H1 (cell line): Measurements from ENCODE around the gene ACRV1. TPM values are rescaled to one million over a fixed set of nuclear protein-coding genes. Genes with fewer than 3 reads are reported as not detected.
"Not testable (repeated sequence)": the region's sequence is repeated elsewhere in the genome, so short reads cannot be mapped to it uniquely, and the experiment has no call there.

Experiments used
- CTCF ChIA-PET: fragments of 300-600 bp; sonication (Branson Sonifier 250); formaldehyde crosslinking; loops from one replicate; lab custom pipeline; 2021; ENCODE audit not compliant: partially characterized antibody; lab: Charles Lee
- POLR2A ChIA-PET: fragments of 300-600 bp; sonication (Branson Sonifier 250); formaldehyde crosslinking; loops from one replicate; lab custom pipeline; 2021; ENCODE audit warnings: inconsistent platforms; ENCODE audit not compliant: partially characterized antibody; lab: Charles Lee
- DNase-seq, 2 experiments: peaks; one replicate each; pipeline versions ENCODE4 v3.0.0 to v3.0.0-alpha.2; 2010 to 2022; ENCODE audit warnings: low spot score in 2 of 2, low read depth in 1 of 2, mixed read lengths in 1 of 2
- FAIRE-seq: peaks from 2 replicates; lab custom pipeline; 2011; peaks lifted over from hg19 to GRCh38; lab: Jason Lieb, UNC
- H2AFZ ChIP-seq: 2 replicates; pipeline ENCODE4 v1.8.1; 2012; ENCODE audit warnings: low read length, inconsistent platforms
- H2AK5ac ChIP-seq: 2 replicates; pipeline ENCODE4 v1.6.1; 2013; ENCODE audit warnings: low read depth, low read length
- H2BK120ac ChIP-seq: replicated peaks from 2 replicates; pipeline ENCODE3; 2013; ENCODE audit warnings: low read depth, low read length, inconsistent platforms
- H2BK12ac ChIP-seq: 2 replicates; pipeline ENCODE4 v1.6.1; 2013; ENCODE audit warnings: low read depth, low read length
- H2BK15ac ChIP-seq: 2 replicates; pipeline ENCODE4 v1.6.1; 2013; ENCODE audit warnings: low read length
- H2BK20ac ChIP-seq: 2 replicates; pipeline ENCODE4 v1.6.1; 2013; ENCODE audit warnings: low read length
- H2BK5ac ChIP-seq: 2 replicates; pipeline ENCODE4 v1.6.1; 2013; ENCODE audit warnings: low read depth, low read length
- H3K14ac ChIP-seq: 2 replicates; pipeline ENCODE4 v1.6.1; 2013; ENCODE audit warnings: inconsistent platforms; ENCODE audit not compliant: insufficient read length
- H3K18ac ChIP-seq: 2 replicates; pipeline ENCODE4 v1.6.1; 2013; ENCODE audit warnings: low read length; ENCODE audit errors: extremely low read depth
- H3K23ac ChIP-seq: 2 replicates; pipeline ENCODE4 v1.6.1; 2013; ENCODE audit warnings: inconsistent platforms; ENCODE audit not compliant: insufficient read length
- H3K23me2 ChIP-seq: 2 replicates; pipeline ENCODE4 v1.6.1; 2013; ENCODE audit warnings: low read depth, low read length
- H3K27ac ChIP-seq: 2 replicates; pipeline ENCODE4 v1.6.1; 2011; ENCODE audit warnings: low read depth, low read length, inconsistent platforms
- H3K27me3 ChIP-seq, 4 experiments: replicated peaks in 1 of 4; 1 replicate in 1 of 4; 2 replicates in 3 of 4; pipeline versions ENCODE4 v1.6.1 to v1.8.1; 2011 to 2013; ENCODE audit warnings: low read length in 3 of 4, mild to moderate bottlenecking in 3 of 4, inconsistent platforms in 2 of 4, mixed read lengths in 2 of 4, moderate library complexity in 1 of 4; ENCODE audit not compliant: control insufficient read depth in 3 of 4, insufficient read depth in 3 of 4; ENCODE audit errors: extremely low read depth in 1 of 4
- H3K36me3 ChIP-seq, 4 experiments: 2 replicates each; pipeline versions ENCODE4 v1.6.1 to v1.8.1; 2011 to 2013; ENCODE audit warnings: mild to moderate bottlenecking in 4 of 4, low read length in 3 of 4, moderate library complexity in 2 of 4, control low read depth in 1 of 4, inconsistent platforms in 1 of 4; ENCODE audit not compliant: insufficient read depth in 4 of 4, control insufficient read depth in 2 of 4
- H3K4ac ChIP-seq: replicated peaks from 2 replicates; pipeline ENCODE3; 2013; ENCODE audit warnings: low read length, low read depth, mixed read lengths, inconsistent platforms; ENCODE audit not compliant: insufficient read length
- H3K4me1 ChIP-seq, 4 experiments: replicated peaks in 1 of 4; 1 replicate in 1 of 4; 2 replicates in 3 of 4; pipeline versions ENCODE4 v1.6.1 to v1.8.1; 2011 to 2013; ENCODE audit warnings: low read length in 3 of 4, inconsistent platforms in 2 of 4, mixed read lengths in 1 of 4; ENCODE audit not compliant: insufficient read depth in 4 of 4, control insufficient read depth in 3 of 4
- H3K4me2 ChIP-seq, 2 experiments: 2 replicates each; pipeline versions ENCODE4 v1.6.1 to v1.8.1; 2011 to 2013; ENCODE audit warnings: low read depth in 2 of 2, low read length in 2 of 2, control low read depth in 1 of 2, inconsistent platforms in 1 of 2, mild to moderate bottlenecking in 1 of 2; ENCODE audit not compliant: insufficient read depth in 1 of 2
- H3K4me3 ChIP-seq, 4 experiments: fragments of 200-600, 300-600 bp in 1 of 4; sonication (generic), shearing (Covaris generic), sonication (Bioruptor Twin) in 1 of 4; 2 replicates each; pipeline versions ENCODE4 v1.5.1 to v1.8.1; 2011 to 2016; ENCODE audit warnings: low read length in 4 of 4, low read depth in 3 of 4, control low read depth in 2 of 4, inconsistent platforms in 2 of 4, mild to moderate bottlenecking in 2 of 4, mixed read lengths in 1 of 4, moderate library complexity in 1 of 4; ENCODE audit not compliant: insufficient read depth in 2 of 4; ENCODE audit errors: extremely low read depth in 1 of 4
- H3K56ac ChIP-seq: replicated peaks from 2 replicates; pipeline ENCODE3; 2013; ENCODE audit warnings: low read depth, mild to moderate bottlenecking, mixed read lengths, low read length, inconsistent platforms; ENCODE audit not compliant: insufficient read length
- H3K79me1 ChIP-seq: 2 replicates; pipeline ENCODE4 v1.6.1; 2013; ENCODE audit warnings: low read depth, low read length, control low read depth
- H3K79me2 ChIP-seq, 2 experiments: 2 replicates each; pipeline versions ENCODE4 v1.6.1 to v1.8.1; 2012 to 2013; ENCODE audit warnings: low read length in 2 of 2, mild to moderate bottlenecking in 2 of 2, inconsistent platforms in 1 of 2; ENCODE audit not compliant: insufficient read depth in 2 of 2, control insufficient read depth in 1 of 2
- H3K9ac ChIP-seq, 4 experiments: replicated peaks in 1 of 4; 1 replicate in 1 of 4; 2 replicates in 3 of 4; pipeline versions ENCODE4 v1.6.1 to v1.8.1; 2011 to 2013; ENCODE audit warnings: low read depth in 3 of 4, low read length in 3 of 4, control low read depth in 2 of 4, mild to moderate bottlenecking in 2 of 4, moderate library complexity in 2 of 4, inconsistent platforms in 1 of 4; ENCODE audit errors: extremely low read depth in 1 of 4
- H3K9me3 ChIP-seq, 2 experiments: 2 replicates each; pipeline versions ENCODE4 v1.6.1 to v1.8.1; 2012 to 2013; ENCODE audit warnings: mild to moderate bottlenecking in 2 of 2, moderate library complexity in 2 of 2, control low read depth in 1 of 2, inconsistent platforms in 1 of 2, low read depth in 1 of 2, low read length in 1 of 2, mixed read lengths in 1 of 2; ENCODE audit not compliant: insufficient read depth in 2 of 2
- H4K20me1 ChIP-seq, 2 experiments: replicated peaks in 1 of 2; 2 replicates each; pipeline versions ENCODE3 to v1.8.1; 2011 to 2013; ENCODE audit warnings: inconsistent platforms in 2 of 2, low read length in 2 of 2, mild to moderate bottlenecking in 1 of 2; ENCODE audit not compliant: insufficient read depth in 2 of 2, control insufficient read depth in 1 of 2
- H4K5ac ChIP-seq: 2 replicates; pipeline ENCODE4 v1.6.1; 2013; ENCODE audit warnings: low read length, low read depth, mixed read lengths, inconsistent platforms; ENCODE audit not compliant: insufficient read length
- H4K8ac ChIP-seq: 2 replicates; pipeline ENCODE4 v1.8.0; 2013; ENCODE audit warnings: mild to moderate bottlenecking, moderate library complexity, low read length, inconsistent platforms; ENCODE audit not compliant: insufficient read depth; ENCODE audit errors: extremely low read depth
- H4K91ac ChIP-seq: replicated peaks from 2 replicates; pipeline ENCODE3; 2013; ENCODE audit warnings: low read length, mixed read lengths, inconsistent platforms; ENCODE audit not compliant: insufficient read length
- WGBS, 2 experiments: shearing (Covaris generic) in 1 of 2; methylation state at CpG; one replicate each; pipeline versions ENCODE4 v1.1.6 to v1.1.7; 2013 to 2015; ENCODE audit warnings: low lambda C conversion rate in 2 of 2, mixed read lengths in 2 of 2, inconsistent platforms in 1 of 2, low coverage in 1 of 2, missing lambda C conversion rate in 1 of 2; ENCODE audit not compliant: insufficient replicate concordance in 2 of 2, insufficient coverage in 1 of 2, insufficient read length in 1 of 2; ENCODE audit errors: extremely low coverage in 1 of 2, missing lambda C conversion rate in 1 of 2; 5-methylcytosine and 5-hydroxymethylcytosine counted together
- polyA plus RNA-seq, 7 experiments: library from polyadenylated mRNA; depleted of rRNA in 3 of 7; stranded (reverse) in 5 of 7; unstranded in 2 of 7; fragments of >200 nt in 5 of 7; fragments of 200-250 nt in 2 of 7; gene quantifications; 1 replicate in 5 of 7; 2 replicates in 1 of 7; 4 replicates in 1 of 7; pipeline versions ENCODE4 v1.2.1 to v1.2.3, GENCODE V29; 2011 to 2013; ENCODE audit warnings: missing spikeins in 2 of 7, mixed read lengths in 2 of 7
- total RNA-seq: library from RNA; stranded (reverse); fragmentation: NEBNext Ultra II Directional; extraction: Animal tissue kit (Norgen Biotek cat#: 25700); gene quantifications from 2 replicates; pipeline ENCODE4 v1.2.1, GENCODE V29; 2021

Gene ACRV1
- total and polyA plus RNA-seq, 2 of the 8 experiments (the other 6 are each of a cell fraction or from before 2014, with no cell fraction given): 0.06 TPM; not detected in 1

GRCh38 chr11:125704686-125705085 is 24.0 kb upstream of the ACRV1 start:
- H3K4me3 ChIP-seq, H2BK12ac ChIP-seq, H4K91ac ChIP-seq, H3K23me2 ChIP-seq, H3K9ac ChIP-seq, H2BK5ac ChIP-seq, H2AK5ac ChIP-seq, H4K20me1 ChIP-seq, H3K56ac ChIP-seq, H4K8ac ChIP-seq, H3K79me2 ChIP-seq, FAIRE-seq, H2BK20ac ChIP-seq, H3K4me1 ChIP-seq, H3K27me3 ChIP-seq, H3K9me3 ChIP-seq, H4K5ac ChIP-seq, H2AFZ ChIP-seq, H3K27ac ChIP-seq, H2BK15ac ChIP-seq, H3K4me2 ChIP-seq, H2BK120ac ChIP-seq, H3K23ac ChIP-seq, H3K4ac ChIP-seq, DNase-seq, H3K79me1 ChIP-seq, POLR2A ChIA-PET, H3K14ac ChIP-seq, H3K18ac ChIP-seq, H3K36me3 ChIP-seq: not testable (repeated sequence)
- CTCF ChIA-PET: interaction anchor here (0.6 kb wide), 2 partner anchors 86 to 546 kb away, joined by 3 read pairs; no protein-coding TSS in a partner anchor
- 100% methylated on average over 3 of the region's 24 CpGs; no CpG with 5 or more reads in 1 of the 2 experiments for WGBS, 2 experiments
